Measurements from ENCODE around the gene SERPINA3. TPM values are rescaled to one million over a fixed set of nuclear protein-coding genes. Genes with fewer than 3 reads are reported as not detected.
"Not testable (repeated sequence)": the region's sequence is repeated elsewhere in the genome, so short reads cannot be mapped to it uniquely, and the experiment has no call there.

Gene SERPINA3
- total RNA-seq, 2 experiments from 2014 or later, result not detected

DNA sequence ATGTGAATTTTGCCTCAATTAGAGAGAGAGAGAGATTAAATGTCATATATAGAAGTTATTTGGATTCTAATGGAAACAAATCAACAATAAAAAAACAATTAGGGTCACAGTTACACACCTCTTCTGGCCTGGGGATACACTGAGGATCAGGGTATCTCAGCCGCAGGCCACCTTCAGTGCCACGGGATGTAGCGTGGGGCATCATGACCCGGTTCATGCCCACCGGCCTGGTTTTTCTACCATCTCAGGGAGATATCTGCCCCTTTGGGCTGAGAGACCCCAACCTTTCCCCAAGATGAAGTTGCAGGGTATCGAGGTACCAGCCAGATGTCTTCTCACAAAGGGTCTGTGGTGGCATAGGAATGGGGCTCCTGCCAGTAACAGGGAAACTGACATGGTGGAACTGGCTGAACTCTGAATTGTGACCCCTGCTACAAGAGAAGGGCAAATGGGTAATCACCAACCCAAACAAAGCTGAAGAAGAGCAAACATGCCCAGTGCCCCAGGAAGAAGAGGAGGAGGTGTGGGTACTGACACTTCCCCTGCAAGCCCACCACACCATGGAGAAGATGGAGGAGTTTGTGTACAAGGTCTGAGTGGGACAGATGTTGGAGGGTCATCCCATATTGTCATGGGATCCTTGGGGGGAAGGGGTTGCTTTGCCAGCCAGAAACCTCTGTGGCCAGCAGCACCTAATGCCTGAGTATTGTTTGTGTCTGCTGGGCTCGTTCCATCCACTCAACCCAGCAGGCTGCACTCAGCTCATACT is 19.5 kb downstream of the SERPINA3 start:
- Mint-ChIP-seq H3K4me3 (no peak overlapping the region), H3K9me3 (no peaks in the 10 kb centered on the region), H3K4me1 (ENCODE audit: low read depth) (no peaks in the 10 kb centered on the region), H3K36me3 (ENCODE audit: low read depth) (no peaks in the 10 kb centered on the region), H3K27ac (no peak overlapping the region), H3K27me3 (no peaks in the 10 kb centered on the region)
- intact Hi-C loops (cut with micrococcal nuclease), result no loop called here
- DNase-seq (no peak), ATAC-seq (no peak)
- no peak for TF ChIP-seq CTCF (IDR thresholded peaks at IDR 0.05)
- CTCF ChIA-PET, result no interaction called here
- POLR2A ChIA-PET, result no interaction called here

- DNase-seq (no peak), ATAC-seq (no peak)
- CTCF ChIA-PET, result interaction anchor here (1.4 kb wide), 1 partner anchor 23 kb away, joined by 3 read pairs; no protein-coding TSS in a partner anchor
- Mint-ChIP-seq H3K36me3 (ENCODE audit: low read depth) (no peaks in the 10 kb centered on the region), H3K4me1 (ENCODE audit: low read depth) (no peaks in the 10 kb centered on the region), H3K9me3 (no peaks in the 10 kb centered on the region), H3K4me3 (no peak overlapping the region), H3K27ac (no peak overlapping the region), H3K27me3 (no peaks in the 10 kb centered on the region)
- POLR2A ChIA-PET, result no interaction called here
- intact Hi-C loops (cut with micrococcal nuclease), result no loop called here
- TF ChIP-seq CTCF (IDR thresholded peaks at IDR 0.05), result no peak
Observed at GRCh38 chr14:94632305-94632590, 20.1 kb downstream of the SERPINA3 start.

GRCh38 chr14:94633121-94633520 is 20.9 kb downstream of the SERPINA3 start:
- Mint-ChIP-seq H3K36me3 (ENCODE audit: low read depth) (no peaks in the 10 kb centered on the region), H3K4me3 (no peak overlapping the region), H3K27me3 (no peaks in the 10 kb centered on the region), H3K4me1 (ENCODE audit: low read depth) (no peaks in the 10 kb centered on the region), H3K27ac (no peak overlapping the region), H3K9me3 (no peaks in the 10 kb centered on the region)
- intact Hi-C loops (cut with micrococcal nuclease), result no loop called here
- ChIA-PET CTCF (interaction anchor here (1.4 kb wide), 1 partner anchor 22 kb away, joined by 3 read pairs; no protein-coding TSS in a partner anchor), POLR2A (no interaction called here)
- DNase-seq (no peak), ATAC-seq (no peak)
- TF ChIP-seq CTCF (IDR thresholded peaks at IDR 0.05), result no peak

DNA sequence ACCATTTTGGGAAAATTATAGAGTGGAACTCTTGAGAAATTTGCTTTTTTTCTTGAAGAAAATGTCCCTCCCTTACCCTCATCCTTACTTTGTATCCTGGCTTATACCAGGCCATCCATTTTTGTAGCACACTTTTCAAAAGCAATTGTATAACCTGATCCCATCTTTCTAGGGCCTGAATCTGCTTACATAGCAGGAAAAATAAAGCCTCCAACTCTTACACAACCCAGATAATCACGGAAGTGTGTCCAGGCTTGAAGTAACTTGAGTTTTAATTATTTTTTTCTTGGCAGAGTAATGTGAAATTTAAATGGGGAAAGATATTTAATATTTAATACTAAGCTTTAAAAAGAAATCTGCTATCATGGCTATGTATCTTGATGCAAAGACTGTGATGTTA is 23.0 kb downstream of the SERPINA3 start:
- intact Hi-C loops (cut with micrococcal nuclease), result no loop called here
- DNase-seq (no peak), ATAC-seq (no peak)
- H3K4me3 Mint-ChIP-seq, result no peak overlapping the region
- no peaks in the 10 kb centered on the region for H3K4me1 Mint-ChIP-seq (ENCODE audit: low read depth)
- H3K36me3 Mint-ChIP-seq (ENCODE audit: low read depth), result no peaks in the 10 kb centered on the region
- TF ChIP-seq CTCF (IDR thresholded peaks at IDR 0.05), result no peak
- CTCF ChIA-PET, result no interaction called here
- H3K27me3 Mint-ChIP-seq, result no peaks in the 10 kb centered on the region
- POLR2A ChIA-PET, result interaction anchor here (0.6 kb wide), 1 partner anchor 10 kb away, joined by 3 read pairs; no protein-coding TSS in a partner anchor
- H3K9me3 Mint-ChIP-seq, result no peaks in the 10 kb centered on the region
- no peak overlapping the region for H3K27ac Mint-ChIP-seq

GRCh38 chr14:94636744-94637412 is 24.7 kb downstream of the SERPINA3 start:
- ATAC-seq, result no peak
- no peaks in the 10 kb centered on the region for H3K9me3 Mint-ChIP-seq
- no peak for TF ChIP-seq CTCF (IDR thresholded peaks at IDR 0.05)
- no peaks in the 10 kb centered on the region for H3K27me3 Mint-ChIP-seq
- H3K36me3 Mint-ChIP-seq (ENCODE audit: low read depth), result no peaks in the 10 kb centered on the region
- ChIA-PET POLR2A (no interaction called here), CTCF (no interaction called here)
- H3K27ac Mint-ChIP-seq, result no peak overlapping the region
- intact Hi-C loops (cut with micrococcal nuclease), result no loop called here
- no peak overlapping the region for H3K4me3 Mint-ChIP-seq
- DNase-seq, result no peak
- H3K4me1 Mint-ChIP-seq (ENCODE audit: low read depth), result no peaks in the 10 kb centered on the region

DNA sequence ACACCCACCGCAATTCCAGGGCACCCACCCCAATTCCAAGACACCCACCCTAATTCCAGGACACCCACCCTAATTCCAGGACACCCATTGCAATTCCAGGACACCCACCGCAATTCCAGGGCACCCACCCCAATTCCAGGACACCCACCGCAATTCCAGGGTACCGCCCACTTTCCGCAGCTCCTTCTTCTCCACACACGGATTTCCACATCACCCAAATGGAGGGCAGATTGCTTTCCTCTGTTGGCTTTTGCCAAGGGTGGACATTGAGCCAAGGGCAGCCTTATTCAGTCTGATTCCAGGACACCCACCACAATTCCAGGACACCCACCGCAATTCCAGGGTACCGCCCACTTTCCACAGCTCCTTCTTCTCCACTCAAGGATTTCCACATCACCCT is 25.6 kb downstream of the SERPINA3 start:
- H3K36me3 Mint-ChIP-seq (ENCODE audit: low read depth); DNase-seq; CTCF ChIA-PET; intact Hi-C loops (cut with micrococcal nuclease); POLR2A ChIA-PET; H3K4me3 Mint-ChIP-seq; ATAC-seq; H3K27ac Mint-ChIP-seq; H3K9me3 Mint-ChIP-seq; H3K4me1 Mint-ChIP-seq (ENCODE audit: low read depth); H3K27me3 Mint-ChIP-seq: not testable (repeated sequence)
